ENCODE measurements around the gene ATF6. TPM values are rescaled to one million over a fixed set of nuclear protein-coding genes. Genes with fewer than 3 reads are reported as not detected.
"Not testable (repeated sequence)": the region's sequence is repeated elsewhere in the genome, so short reads cannot be mapped to it uniquely, and the experiment has no call there.

Gene ATF6, protein sequence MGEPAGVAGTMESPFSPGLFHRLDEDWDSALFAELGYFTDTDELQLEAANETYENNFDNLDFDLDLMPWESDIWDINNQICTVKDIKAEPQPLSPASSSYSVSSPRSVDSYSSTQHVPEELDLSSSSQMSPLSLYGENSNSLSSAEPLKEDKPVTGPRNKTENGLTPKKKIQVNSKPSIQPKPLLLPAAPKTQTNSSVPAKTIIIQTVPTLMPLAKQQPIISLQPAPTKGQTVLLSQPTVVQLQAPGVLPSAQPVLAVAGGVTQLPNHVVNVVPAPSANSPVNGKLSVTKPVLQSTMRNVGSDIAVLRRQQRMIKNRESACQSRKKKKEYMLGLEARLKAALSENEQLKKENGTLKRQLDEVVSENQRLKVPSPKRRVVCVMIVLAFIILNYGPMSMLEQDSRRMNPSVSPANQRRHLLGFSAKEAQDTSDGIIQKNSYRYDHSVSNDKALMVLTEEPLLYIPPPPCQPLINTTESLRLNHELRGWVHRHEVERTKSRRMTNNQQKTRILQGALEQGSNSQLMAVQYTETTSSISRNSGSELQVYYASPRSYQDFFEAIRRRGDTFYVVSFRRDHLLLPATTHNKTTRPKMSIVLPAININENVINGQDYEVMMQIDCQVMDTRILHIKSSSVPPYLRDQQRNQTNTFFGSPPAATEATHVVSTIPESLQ
- polyA plus RNA-seq (2013, experiment 1 of 2), result 7.8 TPM
- 10.8 TPM for polyA plus RNA-seq (2013, experiment 2 of 2)

GRCh38 chr1:161766102-161766981, at the start of gene ATF6:
ATF6 (plus strand) TSS chr1:161766320; CDS start chr1:161766361, 41 bp downstream.
- peak within 1 kb of the TSS; percentile 87 for H3K4me3 ChIP-seq (ENCODE audit: low read length)
- no peaks in the 10 kb centered on the region for H3K4me1 ChIP-seq (ENCODE audit: insufficient read depth, low read length)
- no peak within 1 kb of the TSS for H3K27ac ChIP-seq (ENCODE audit: low read depth, low read length)
- WGBS, result 1% methylated on average over 35 of the region's 35 CpGs
- peak within 1 kb of the TSS; percentile 86 for H3K9ac ChIP-seq (ENCODE audit: low read depth, low read length)
- no peaks in the 10 kb centered on the region for H3K9me3 ChIP-seq (ENCODE audit: insufficient read depth, low read depth, low read length)
- no peaks in the 10 kb centered on the region for H3K27me3 ChIP-seq (ENCODE audit: insufficient read depth, low read length)
- H3K36me3 ChIP-seq (ENCODE audit: insufficient read depth, low read length), result no peaks in the 10 kb centered on the region

GRCh38 chr1:161718559-161719324, 47.4 kb upstream of the ATF6 start:
- Histone ChIP-seq H3K27me3 (ENCODE audit: insufficient read depth, low read length) (peaks cover 8% of the 10 kb centered on the region), H3K9ac (ENCODE audit: low read depth, low read length) (no peak overlapping the region), H3K9me3 (ENCODE audit: insufficient read depth, low read depth, low read length) (no peaks in the 10 kb centered on the region), H3K4me1 (ENCODE audit: insufficient read depth, low read length) (no peaks in the 10 kb centered on the region), H3K36me3 (ENCODE audit: insufficient read depth, low read length) (no peaks in the 10 kb centered on the region), H3K27ac (ENCODE audit: low read depth, low read length) (no peak overlapping the region), H3K4me3 (ENCODE audit: low read length) (no peak overlapping the region)
- 92% methylated on average over 8 of the region's 8 CpGs for WGBS

GRCh38 chr1:161719325-161719611, 46.9 kb upstream of the ATF6 start:
- H3K27ac ChIP-seq (ENCODE audit: low read depth, low read length), result no peak overlapping the region
- H3K9ac ChIP-seq (ENCODE audit: low read depth, low read length), result no peak overlapping the region
- WGBS, result 88% methylated on average over 1 of the region's 1 CpG
- no peaks in the 10 kb centered on the region for H3K4me1 ChIP-seq (ENCODE audit: insufficient read depth, low read length)
- H3K27me3 ChIP-seq (ENCODE audit: insufficient read depth, low read length), result peaks cover 9% of the 10 kb centered on the region
- no peaks in the 10 kb centered on the region for H3K9me3 ChIP-seq (ENCODE audit: insufficient read depth, low read depth, low read length)
- no peaks in the 10 kb centered on the region for H3K36me3 ChIP-seq (ENCODE audit: insufficient read depth, low read length)
- no peak overlapping the region for H3K4me3 ChIP-seq (ENCODE audit: low read length)

GRCh38 chr1:161720422-161720821, 45.7 kb upstream of the ATF6 start:
- Histone ChIP-seq H3K27me3 (ENCODE audit: insufficient read depth, low read length) (peaks cover 20% of the 10 kb centered on the region), H3K4me3 (ENCODE audit: low read length) (no peak overlapping the region), H3K4me1 (ENCODE audit: insufficient read depth, low read length) (no peaks in the 10 kb centered on the region), H3K9me3 (ENCODE audit: insufficient read depth, low read depth, low read length) (no peaks in the 10 kb centered on the region), H3K27ac (ENCODE audit: low read depth, low read length) (no peak overlapping the region), H3K9ac (ENCODE audit: low read depth, low read length) (no peak overlapping the region), H3K36me3 (ENCODE audit: insufficient read depth, low read length) (no peaks in the 10 kb centered on the region)
- 89% methylated on average over 1 of the region's 1 CpG for WGBS

GRCh38 chr1:161720956-161721737, 45.0 kb upstream of the ATF6 start, which contains the start of gene FCRLB:
FCRLB (plus strand) TSS chr1:161721544; CDS start chr1:161722673, 1,129 bp downstream.
- Histone ChIP-seq H3K4me3 (ENCODE audit: low read length) (no peak within 1 kb of the TSS), H3K27ac (ENCODE audit: low read depth, low read length) (no peak within 1 kb of the TSS), H3K9me3 (ENCODE audit: insufficient read depth, low read depth, low read length) (no peaks in the 10 kb centered on the region), H3K27me3 (ENCODE audit: insufficient read depth, low read length) (peaks cover 28% of the 10 kb centered on the region), H3K4me1 (ENCODE audit: insufficient read depth, low read length) (no peaks in the 10 kb centered on the region), H3K36me3 (ENCODE audit: insufficient read depth, low read length) (no peaks in the 10 kb centered on the region), H3K9ac (ENCODE audit: low read depth, low read length) (no peak within 1 kb of the TSS)
- 91% methylated on average over 4 of the region's 4 CpGs for WGBS

DNA sequence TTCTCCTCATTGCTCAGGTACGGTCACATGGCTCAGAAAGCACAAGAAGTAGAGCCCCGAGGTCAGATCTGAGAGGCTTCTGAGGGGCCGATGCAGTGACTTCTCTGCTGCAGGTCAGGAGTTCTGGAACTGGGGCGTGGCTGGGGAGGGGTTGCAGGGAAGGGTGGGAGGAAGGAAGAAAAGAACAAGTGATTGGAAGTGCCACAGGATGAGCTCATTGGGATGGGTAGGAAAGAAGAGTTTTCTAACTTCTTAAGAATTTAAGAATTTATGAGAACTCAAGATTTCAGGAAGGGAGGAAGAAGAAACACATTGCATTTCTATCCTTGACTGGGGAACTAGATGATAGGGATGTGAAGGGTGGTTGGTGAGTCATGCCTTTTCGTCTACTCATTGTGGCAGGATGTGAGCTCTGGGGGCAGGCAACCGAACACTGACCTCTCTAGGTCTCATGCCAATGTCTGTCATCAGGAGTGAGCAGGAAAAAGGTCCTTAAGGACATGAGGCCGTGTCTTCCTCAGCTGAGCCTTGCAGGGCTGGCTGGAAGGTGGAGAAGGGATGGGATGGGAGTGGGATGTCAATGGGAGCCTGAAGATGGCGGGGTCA, 44.3 kb upstream of the ATF6 start:
- no peak overlapping the region for H3K27ac ChIP-seq (ENCODE audit: low read depth, low read length)
- H3K36me3 ChIP-seq (ENCODE audit: insufficient read depth, low read length), result no peaks in the 10 kb centered on the region
- H3K27me3 ChIP-seq (ENCODE audit: insufficient read depth, low read length), result peaks cover 32% of the 10 kb centered on the region
- no peak overlapping the region for H3K9ac ChIP-seq (ENCODE audit: low read depth, low read length)
- WGBS, result 64% methylated on average over 8 of the region's 8 CpGs
- no peak overlapping the region for H3K4me3 ChIP-seq (ENCODE audit: low read length)
- H3K4me1 ChIP-seq (ENCODE audit: insufficient read depth, low read length), result no peaks in the 10 kb centered on the region
- no peaks in the 10 kb centered on the region for H3K9me3 ChIP-seq (ENCODE audit: insufficient read depth, low read depth, low read length)

- no peak overlapping the region for H3K9ac ChIP-seq (ENCODE audit: low read depth, low read length)
- H3K27me3 ChIP-seq (ENCODE audit: insufficient read depth, low read length), result peaks cover 36% of the 10 kb centered on the region
- no peaks in the 10 kb centered on the region for H3K9me3 ChIP-seq (ENCODE audit: insufficient read depth, low read depth, low read length)
- no peaks in the 10 kb centered on the region for H3K36me3 ChIP-seq (ENCODE audit: insufficient read depth, low read length)
- H3K27ac ChIP-seq (ENCODE audit: low read depth, low read length), result no peak overlapping the region
- 100% methylated on average over 1 of the region's 1 CpG for WGBS
- no peak overlapping the region for H3K4me3 ChIP-seq (ENCODE audit: low read length)
- H3K4me1 ChIP-seq (ENCODE audit: insufficient read depth, low read length), result no peaks in the 10 kb centered on the region
Observed at GRCh38 chr1:161722406-161722805, 43.7 kb upstream of the ATF6 start.

GRCh38 chr1:161723459-161724141, 42.5 kb upstream of the ATF6 start:
- H3K4me3 ChIP-seq (ENCODE audit: low read length), result no peak overlapping the region
- no peaks in the 10 kb centered on the region for H3K36me3 ChIP-seq (ENCODE audit: insufficient read depth, low read length)
- peaks cover 3% of the 10 kb centered on the region; the same call in 1 of the 2 replicates for H3K4me1 ChIP-seq (ENCODE audit: insufficient read depth, low read length)
- no peaks in the 10 kb centered on the region for H3K9me3 ChIP-seq (ENCODE audit: insufficient read depth, low read depth, low read length)
- no peak overlapping the region for H3K9ac ChIP-seq (ENCODE audit: low read depth, low read length)
- no peak overlapping the region for H3K27ac ChIP-seq (ENCODE audit: low read depth, low read length)
- peaks cover 46% of the 10 kb centered on the region for H3K27me3 ChIP-seq (ENCODE audit: insufficient read depth, low read length)
- WGBS, result 90% methylated on average over 8 of the region's 8 CpGs

DNA sequence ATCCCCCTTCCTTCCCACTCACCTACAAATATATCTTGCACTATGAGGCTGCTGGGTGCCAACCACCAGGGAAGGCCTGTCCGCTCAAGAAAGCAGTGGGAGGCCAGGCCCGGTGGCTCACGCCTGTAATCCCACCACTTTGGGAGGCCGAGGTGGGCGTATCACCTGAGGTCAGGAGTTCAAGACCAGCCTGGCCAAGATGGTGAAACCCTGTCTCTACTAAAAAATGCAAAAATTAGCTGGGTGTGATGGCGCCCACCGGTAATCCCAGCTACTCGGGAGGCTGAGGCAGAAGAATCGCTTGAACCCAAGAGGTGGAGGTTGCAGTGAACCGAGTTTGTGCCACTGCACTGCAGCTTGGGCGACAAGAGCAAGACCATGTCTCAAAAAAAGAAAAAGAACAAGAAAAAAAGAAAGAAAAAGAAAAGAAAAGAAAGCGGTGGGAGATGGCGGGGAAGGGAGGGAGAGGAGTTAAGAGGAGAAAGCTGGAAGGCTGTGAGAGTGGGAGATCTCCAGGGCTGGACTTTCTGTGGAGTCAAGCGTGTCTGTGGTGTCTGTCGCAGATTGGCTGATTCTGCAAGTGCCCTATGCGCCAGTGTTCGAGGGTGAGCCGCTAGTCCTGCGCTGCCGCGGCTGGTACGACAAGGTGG, 40.7 kb upstream of the ATF6 start:
- not testable (repeated sequence) for H3K4me1 ChIP-seq (ENCODE audit: insufficient read depth, low read length); H3K36me3 ChIP-seq (ENCODE audit: insufficient read depth, low read length); H3K9me3 ChIP-seq (ENCODE audit: insufficient read depth, low read depth, low read length); H3K27ac ChIP-seq (ENCODE audit: low read depth, low read length); H3K9ac ChIP-seq (ENCODE audit: low read depth, low read length)
- H3K4me3 ChIP-seq (ENCODE audit: low read length), result peak overlapping the region; percentile 81
- WGBS, result 51% methylated on average over 22 of the region's 22 CpGs
- H3K27me3 ChIP-seq (ENCODE audit: insufficient read depth, low read length), result peaks cover 50% of the 10 kb centered on the region
